Activated naive CD8-positive, alpha-beta T cell (primary cell): ENCODE measurements around the gene MORF4L1.
"Not testable (repeated sequence)": the region's sequence is repeated elsewhere in the genome, so short reads cannot be mapped to it uniquely, and the experiment has no call there.

ENCODE experiments used
- H3K27ac Mint-ChIP-seq: one replicate; pipeline ENCODE4 v1.8.0; 2021; ENCODE audit warnings: mixed read lengths
- H3K27me3 Mint-ChIP-seq: one replicate; pipeline ENCODE4 v1.8.0; 2021; ENCODE audit warnings: mixed read lengths
- H3K36me3 Mint-ChIP-seq: one replicate; pipeline ENCODE4 v1.8.0; 2021; ENCODE audit warnings: mixed read lengths
- H3K4me1 Mint-ChIP-seq: one replicate; pipeline ENCODE4 v1.8.0; 2021; ENCODE audit warnings: low read depth, mixed read lengths
- H3K4me3 Mint-ChIP-seq: one replicate; pipeline ENCODE4 v1.8.0; 2021; ENCODE audit warnings: mild to moderate bottlenecking, mixed read lengths
- H3K9me3 Mint-ChIP-seq: one replicate; pipeline ENCODE4 v1.8.0; 2021; ENCODE audit warnings: low read depth, mixed read lengths

MORF4L1 gene

GRCh38 chr15:78847387-78847906 is 25.2 kb upstream of the MORF4L1 start:
- not testable (repeated sequence) for H3K36me3 Mint-ChIP-seq, H3K4me1 Mint-ChIP-seq, H3K9me3 Mint-ChIP-seq, H3K27me3 Mint-ChIP-seq, H3K4me3 Mint-ChIP-seq, H3K27ac Mint-ChIP-seq

GRCh38 chr15:78850352-78850751 is 22.3 kb upstream of the MORF4L1 start:
- H3K9me3 Mint-ChIP-seq, result no peaks in the 10 kb centered on the region
- no peak overlapping the region for H3K27ac Mint-ChIP-seq
- no peaks in the 10 kb centered on the region for H3K36me3 Mint-ChIP-seq
- no peaks in the 10 kb centered on the region for H3K4me1 Mint-ChIP-seq
- no peak overlapping the region for H3K4me3 Mint-ChIP-seq
- H3K27me3 Mint-ChIP-seq, result no peaks in the 10 kb centered on the region

- Mint-ChIP-seq H3K27ac (no peak overlapping the region), H3K4me1 (no peaks in the 10 kb centered on the region), H3K27me3 (no peaks in the 10 kb centered on the region), H3K4me3 (no peak overlapping the region), H3K9me3 (no peaks in the 10 kb centered on the region), H3K36me3 (no peaks in the 10 kb centered on the region)
Measured at GRCh38 chr15:78850941-78851755, 21.5 kb upstream of the MORF4L1 start.

- H3K27me3 Mint-ChIP-seq, result no peaks in the 10 kb centered on the region
- H3K36me3 Mint-ChIP-seq, result no peaks in the 10 kb centered on the region
- no peak overlapping the region for H3K4me3 Mint-ChIP-seq
- no peaks in the 10 kb centered on the region for H3K4me1 Mint-ChIP-seq
- no peak overlapping the region for H3K27ac Mint-ChIP-seq
- no peaks in the 10 kb centered on the region for H3K9me3 Mint-ChIP-seq
Measured at GRCh38 chr15:78853500-78853899, 19.2 kb upstream of the MORF4L1 start.

- no peaks in the 10 kb centered on the region for H3K9me3 Mint-ChIP-seq
- H3K27me3 Mint-ChIP-seq, result no peaks in the 10 kb centered on the region
- peaks cover 1% of the 10 kb centered on the region for H3K4me1 Mint-ChIP-seq
- no peaks in the 10 kb centered on the region for H3K36me3 Mint-ChIP-seq
- no peak overlapping the region for H3K27ac Mint-ChIP-seq
- H3K4me3 Mint-ChIP-seq, result no peak overlapping the region
Measured at GRCh38 chr15:78854833-78855372, 17.8 kb upstream of the MORF4L1 start.

- no peak overlapping the region for H3K4me3 Mint-ChIP-seq
- H3K9me3 Mint-ChIP-seq, result no peaks in the 10 kb centered on the region
- H3K36me3 Mint-ChIP-seq, result no peaks in the 10 kb centered on the region
- H3K4me1 Mint-ChIP-seq, result peaks cover 6% of the 10 kb centered on the region
- H3K27me3 Mint-ChIP-seq, result no peaks in the 10 kb centered on the region
- no peak overlapping the region for H3K27ac Mint-ChIP-seq
Measured at GRCh38 chr15:78855746-78856145, 16.9 kb upstream of the MORF4L1 start.

GRCh38 chr15:78859971-78860719 is 12.5 kb upstream of the MORF4L1 start:
- Mint-ChIP-seq H3K9me3 (no peaks in the 10 kb centered on the region), H3K27ac (peak overlapping the region; percentile 73), H3K4me1 (peaks cover 6% of the 10 kb centered on the region), H3K27me3 (no peaks in the 10 kb centered on the region), H3K4me3 (peak overlapping the region; percentile 86), H3K36me3 (no peaks in the 10 kb centered on the region)

GRCh38 chr15:78865585-78865984 is 7.1 kb upstream of the MORF4L1 start:
- not testable (repeated sequence) for H3K4me3 Mint-ChIP-seq, H3K4me1 Mint-ChIP-seq, H3K36me3 Mint-ChIP-seq, H3K27ac Mint-ChIP-seq, H3K9me3 Mint-ChIP-seq, H3K27me3 Mint-ChIP-seq

- H3K9me3 Mint-ChIP-seq, H3K4me3 Mint-ChIP-seq, H3K36me3 Mint-ChIP-seq, H3K27me3 Mint-ChIP-seq, H3K27ac Mint-ChIP-seq, H3K4me1 Mint-ChIP-seq: not testable (repeated sequence)
Measured at GRCh38 chr15:78866031-78866430, 6.7 kb upstream of the MORF4L1 start.

GRCh38 chr15:78866803-78867202 is 5.9 kb upstream of the MORF4L1 start:
- no peak overlapping the region for H3K27ac Mint-ChIP-seq
- no peak overlapping the region for H3K4me3 Mint-ChIP-seq
- peaks cover 5% of the 10 kb centered on the region for H3K4me1 Mint-ChIP-seq
- H3K27me3 Mint-ChIP-seq, result peaks cover 2% of the 10 kb centered on the region
- H3K9me3 Mint-ChIP-seq, result no peaks in the 10 kb centered on the region
- H3K36me3 Mint-ChIP-seq, result no peaks in the 10 kb centered on the region

GRCh38 chr15:78868366-78868765 is 4.3 kb upstream of the MORF4L1 start:
- peaks cover 7% of the 10 kb centered on the region for H3K4me1 Mint-ChIP-seq
- H3K27me3 Mint-ChIP-seq, result peaks cover 2% of the 10 kb centered on the region
- H3K36me3 Mint-ChIP-seq, result no peaks in the 10 kb centered on the region
- H3K27ac Mint-ChIP-seq, result no peak overlapping the region
- H3K4me3 Mint-ChIP-seq, result no peak overlapping the region
- H3K9me3 Mint-ChIP-seq, result no peaks in the 10 kb centered on the region

GRCh38 chr15:78871483-78872127 is 1.1 kb upstream of the MORF4L1 start:
- H3K9me3 Mint-ChIP-seq, H3K36me3 Mint-ChIP-seq, H3K27me3 Mint-ChIP-seq: not testable (repeated sequence)
- Mint-ChIP-seq H3K4me1 (peaks cover 26% of the 10 kb centered on the region), H3K27ac (peak overlapping the region; percentile 50), H3K4me3 (peak overlapping the region; percentile 79)

GRCh38 chr15:78872972-78873792 is 492 bp downstream of the MORF4L1 start:
- Mint-ChIP-seq H3K4me1 (peaks cover 38% of the 10 kb centered on the region), H3K27ac (peak overlapping the region; percentile 100), H3K9me3 (no peaks in the 10 kb centered on the region), H3K4me3 (peak overlapping the region; percentile 99), H3K27me3 (no peaks in the 10 kb centered on the region), H3K36me3 (no peaks in the 10 kb centered on the region)
